ENCODE measurements around the gene RAD51B. TPM values are rescaled to one million over a fixed set of nuclear protein-coding genes. Genes with fewer than 3 reads are reported as not detected.

Gene RAD51B
- total RNA-seq, 4 donors from 2014 or later: 8.9 to 30.3 (median 10.4) TPM

DNA sequence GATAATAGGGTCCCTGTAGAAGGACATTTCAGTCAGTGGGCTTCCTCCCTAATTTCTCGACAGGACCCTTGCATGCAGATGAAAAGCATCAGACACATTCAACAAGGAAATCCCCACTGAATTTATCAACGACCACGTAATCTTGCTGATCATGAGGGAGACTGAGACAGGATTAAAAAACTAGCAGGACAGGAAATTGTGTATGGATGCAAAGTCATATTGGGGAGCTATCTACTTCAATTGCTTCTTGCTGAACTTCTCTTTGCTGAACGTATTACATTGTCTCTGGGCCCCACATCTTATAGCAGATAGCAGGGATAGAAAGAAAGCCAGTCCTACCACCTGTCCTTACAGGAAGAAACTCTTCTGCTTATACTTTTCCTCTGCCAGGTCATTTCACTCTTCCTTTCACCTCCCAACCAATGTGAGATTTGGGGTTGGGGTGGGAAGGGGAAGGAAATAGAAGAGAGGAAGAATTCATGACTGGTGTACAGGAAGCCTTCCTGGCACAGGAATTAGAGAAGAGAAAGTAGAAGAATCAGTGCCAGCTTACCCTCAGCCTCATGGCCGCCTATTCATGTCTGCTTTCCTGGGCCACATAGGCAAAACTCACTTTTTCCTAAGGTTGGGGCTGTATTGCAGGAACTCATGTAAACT lies 640.0 kb downstream of the RAD51B start:
- DNase-seq (ENCODE audit: low spot score) (no peak), ATAC-seq (ENCODE audit: low FRiP score) (no peak)
- TF ChIP-seq, protein P1, sequence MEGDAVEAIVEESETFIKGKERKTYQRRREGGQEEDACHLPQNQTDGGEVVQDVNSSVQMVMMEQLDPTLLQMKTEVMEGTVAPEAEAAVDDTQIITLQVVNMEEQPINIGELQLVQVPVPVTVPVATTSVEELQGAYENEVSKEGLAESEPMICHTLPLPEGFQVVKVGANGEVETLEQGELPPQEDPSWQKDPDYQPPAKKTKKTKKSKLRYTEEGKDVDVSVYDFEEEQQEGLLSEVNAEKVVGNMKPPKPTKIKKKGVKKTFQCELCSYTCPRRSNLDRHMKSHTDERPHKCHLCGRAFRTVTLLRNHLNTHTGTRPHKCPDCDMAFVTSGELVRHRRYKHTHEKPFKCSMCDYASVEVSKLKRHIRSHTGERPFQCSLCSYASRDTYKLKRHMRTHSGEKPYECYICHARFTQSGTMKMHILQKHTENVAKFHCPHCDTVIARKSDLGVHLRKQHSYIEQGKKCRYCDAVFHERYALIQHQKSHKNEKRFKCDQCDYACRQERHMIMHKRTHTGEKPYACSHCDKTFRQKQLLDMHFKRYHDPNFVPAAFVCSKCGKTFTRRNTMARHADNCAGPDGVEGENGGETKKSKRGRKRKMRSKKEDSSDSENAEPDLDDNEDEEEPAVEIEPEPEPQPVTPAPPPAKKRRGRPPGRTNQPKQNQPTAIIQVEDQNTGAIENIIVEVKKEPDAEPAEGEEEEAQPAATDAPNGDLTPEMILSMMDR (IDR thresholded peaks at IDR 0.05): no peak

DNA sequence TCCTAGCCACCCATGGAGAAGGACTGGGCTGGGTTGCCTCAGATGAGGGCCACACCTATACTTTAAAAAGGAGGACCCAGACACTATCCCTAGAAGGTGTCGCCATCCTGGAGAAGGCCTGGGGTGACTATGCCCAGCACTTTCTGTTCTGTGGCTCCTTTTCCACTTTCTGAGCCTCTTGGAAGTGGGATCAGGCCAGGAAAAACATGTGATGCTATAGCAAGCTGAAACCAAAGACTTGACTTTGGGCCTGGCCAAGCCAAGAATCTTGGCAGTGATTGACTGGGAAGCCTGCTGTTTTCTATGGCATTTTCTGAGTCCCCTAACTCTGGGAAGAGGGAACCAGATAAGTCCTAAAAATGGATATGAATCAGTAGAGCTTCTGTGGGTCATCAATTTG lies 641.0 kb downstream of the RAD51B start:
- ATAC-seq (ENCODE audit: low FRiP score): no peak
- DNase-seq (ENCODE audit: low spot score): no peak
- TF ChIP-seq, protein P1 (IDR thresholded peaks at IDR 0.05): no peak

DNA sequence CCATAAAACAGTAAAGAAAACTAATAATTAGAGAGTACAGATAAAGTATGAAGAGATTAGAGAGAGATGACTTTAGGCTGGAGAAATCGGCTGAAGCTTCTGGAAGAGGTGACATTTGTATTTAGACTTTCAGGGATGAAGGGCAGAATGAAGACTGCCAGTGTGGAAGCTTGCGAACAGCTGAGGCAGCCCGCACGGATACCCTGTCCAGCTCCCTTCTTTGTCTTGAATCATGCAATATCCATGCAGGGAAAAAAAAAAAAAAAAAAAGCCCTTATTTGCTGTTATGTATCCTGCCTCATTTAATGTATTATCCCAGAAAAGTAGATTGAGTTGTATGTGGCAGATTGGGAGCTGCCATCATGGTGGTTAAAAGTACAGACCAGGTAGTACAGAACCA lies 641.5 kb downstream of the RAD51B start:
- TF ChIP-seq, protein P1 (IDR thresholded peaks at IDR 0.05): no peak
- ATAC-seq (ENCODE audit: low FRiP score) (no peak), DNase-seq (ENCODE audit: low spot score) (no peak)

DNA sequence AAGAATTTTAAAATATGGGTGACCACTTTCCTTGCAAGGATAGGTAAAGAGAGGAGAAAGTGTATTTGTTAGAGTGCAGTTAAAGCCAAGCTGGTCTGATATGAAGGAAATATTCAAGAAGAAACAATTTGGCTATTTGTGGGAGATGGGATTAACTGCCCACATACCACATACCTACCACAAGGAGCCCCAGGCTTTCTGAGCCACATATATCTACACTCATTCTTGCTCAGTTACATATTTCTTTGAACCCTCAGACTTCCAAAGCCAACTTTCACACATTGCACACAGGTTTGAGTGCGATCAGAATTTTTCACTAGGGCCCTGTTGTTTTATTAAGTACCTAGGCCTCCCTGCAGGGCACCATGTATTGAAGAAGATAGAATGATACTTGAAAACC lies 643.1 kb downstream of the RAD51B start:
- no peak for ATAC-seq (ENCODE audit: low FRiP score)
- no peak for DNase-seq (ENCODE audit: low spot score)
- TF ChIP-seq, protein P1 (IDR thresholded peaks at IDR 0.05): no peak

DNA sequence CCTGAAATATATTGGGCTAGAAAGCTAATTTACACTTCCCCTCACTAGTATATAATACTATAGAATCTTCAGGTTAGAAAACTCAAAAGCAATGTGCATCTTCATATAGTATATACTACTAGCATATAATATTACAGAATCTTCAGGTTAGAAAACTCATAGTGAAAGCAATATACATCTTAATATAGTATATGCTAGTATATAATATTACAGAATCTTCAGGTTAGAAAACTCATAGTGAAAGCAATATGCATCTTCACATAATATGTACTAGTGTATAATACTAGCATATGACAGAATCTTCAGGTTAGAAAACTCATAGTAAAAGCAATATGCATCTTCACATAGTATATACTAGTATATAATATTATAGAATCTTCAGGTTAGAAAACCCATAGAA lies 643.7 kb downstream of the RAD51B start:
- TF ChIP-seq, protein P1 (IDR thresholded peaks at IDR 0.05): no peak
- ATAC-seq (ENCODE audit: low FRiP score) (no peak), DNase-seq (ENCODE audit: low spot score) (no peak)

DNA sequence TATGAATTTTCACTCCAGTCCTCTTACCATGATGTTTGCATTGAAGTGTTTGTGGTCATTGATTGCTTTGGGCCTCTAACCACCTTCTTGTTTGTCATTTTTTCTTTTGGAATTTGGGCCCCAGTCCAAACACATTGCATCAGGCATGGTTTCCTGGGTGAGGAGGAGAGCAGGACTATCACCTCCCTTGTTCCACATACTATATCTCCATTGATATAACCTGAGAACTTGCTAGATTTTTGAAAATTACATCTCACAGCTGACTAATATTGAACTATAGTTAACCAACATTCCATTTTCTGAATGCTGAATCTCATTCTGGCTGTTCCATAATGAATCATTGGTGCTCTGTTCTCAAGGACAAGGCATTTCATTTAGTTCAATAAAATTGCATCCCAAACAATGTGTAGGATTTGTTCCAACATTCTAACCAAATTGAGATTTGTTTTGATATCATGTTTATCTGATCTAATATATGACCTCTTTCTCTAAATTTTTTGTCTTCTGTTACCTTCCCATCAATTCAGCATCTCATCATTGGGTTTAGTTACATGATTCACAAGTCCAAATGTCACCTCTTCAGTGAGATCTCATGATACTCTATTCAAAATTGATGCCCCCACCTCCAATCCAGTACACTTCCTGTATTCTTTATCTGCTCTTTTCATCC lies 644.3 kb downstream of the RAD51B start:
- no peak for DNase-seq (ENCODE audit: low spot score)
- no peak for ATAC-seq (ENCODE audit: low FRiP score)
- TF ChIP-seq, protein P1 (IDR thresholded peaks at IDR 0.05): no peak

DNA sequence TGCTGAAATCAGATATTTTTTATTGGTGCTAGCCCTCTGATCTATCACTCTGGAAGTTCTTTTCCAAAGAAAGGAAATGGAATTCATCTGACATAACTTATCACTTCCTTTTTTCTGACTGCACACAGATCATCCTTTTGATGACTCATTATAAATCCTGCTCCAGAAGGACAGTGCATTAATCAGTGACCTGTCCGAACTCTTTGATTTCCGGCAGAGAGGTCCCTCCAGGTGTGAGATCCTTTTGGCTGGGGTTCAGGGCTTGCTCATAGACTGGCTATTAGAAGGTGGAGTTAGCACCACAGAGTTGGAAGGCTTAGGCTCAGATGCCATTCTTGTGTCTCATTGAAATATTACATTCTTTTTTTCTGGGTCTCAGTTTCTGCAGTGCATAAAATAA lies 645.1 kb downstream of the RAD51B start:
- TF ChIP-seq, protein P1 (IDR thresholded peaks at IDR 0.05): no peak
- peak; percentile 43 for ATAC-seq (ENCODE audit: low FRiP score)
- no peak for DNase-seq (ENCODE audit: low spot score)

All from omental fat pad (tissue), 4 donors.